ENCODE measurements around the gene GTF2IRD1.
A peak's percentile ranks its signal among the peaks of the same experiment; 100 is the strongest.

GTF2IRD1 gene

DNA sequence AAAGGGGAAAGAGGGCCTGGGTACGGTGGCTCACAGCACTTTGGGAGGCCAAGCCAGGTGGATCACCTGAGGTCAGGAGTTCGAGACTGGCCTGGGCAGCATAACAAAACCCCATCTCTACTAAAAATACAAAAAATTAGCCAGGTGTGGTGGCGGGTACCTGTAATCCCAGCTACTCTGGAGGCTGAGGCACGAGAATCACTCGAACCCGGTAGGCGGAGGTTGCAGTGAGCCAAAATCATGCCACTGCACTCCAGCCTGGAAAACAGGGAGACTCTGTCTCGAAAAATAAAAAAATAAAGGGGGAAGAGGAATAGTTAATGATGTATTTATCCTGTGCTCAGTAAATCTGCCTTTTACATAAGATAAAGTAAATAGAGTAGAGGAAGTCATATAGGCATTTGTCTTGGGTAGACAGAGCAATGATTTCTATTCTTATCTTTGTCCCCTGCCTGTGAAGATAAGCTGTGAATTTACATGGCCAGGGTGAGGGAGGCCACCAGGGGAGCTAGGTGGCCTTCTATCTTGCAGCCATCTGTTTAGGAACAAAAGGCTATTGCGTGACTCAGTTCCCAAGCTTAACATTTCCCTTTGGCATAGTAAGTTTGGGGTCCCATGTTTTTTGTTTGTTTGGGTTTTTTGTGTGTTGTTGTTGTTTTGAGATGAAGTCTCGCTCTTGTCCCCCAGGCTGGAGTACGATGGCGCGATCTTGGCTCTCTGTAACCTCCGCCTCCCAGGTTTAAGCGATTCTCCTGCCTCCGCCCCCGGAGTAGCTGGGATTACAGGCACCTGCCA lies 130.7 kb downstream of the GTF2IRD1 start:
- H3K4me3 ChIP-seq (ENCODE audit: low read length in 2 of 2) = no peak overlapping the region
- no peaks in the 10 kb centered on the region for H3K27me3 ChIP-seq (ENCODE audit: control insufficient read depth in 2 of 2, insufficient read depth in 2 of 2, low read length in 2 of 2)
- H3K27ac ChIP-seq (ENCODE audit: low read depth in 2 of 2, low read length in 2 of 2) = no peak overlapping the region

DNA sequence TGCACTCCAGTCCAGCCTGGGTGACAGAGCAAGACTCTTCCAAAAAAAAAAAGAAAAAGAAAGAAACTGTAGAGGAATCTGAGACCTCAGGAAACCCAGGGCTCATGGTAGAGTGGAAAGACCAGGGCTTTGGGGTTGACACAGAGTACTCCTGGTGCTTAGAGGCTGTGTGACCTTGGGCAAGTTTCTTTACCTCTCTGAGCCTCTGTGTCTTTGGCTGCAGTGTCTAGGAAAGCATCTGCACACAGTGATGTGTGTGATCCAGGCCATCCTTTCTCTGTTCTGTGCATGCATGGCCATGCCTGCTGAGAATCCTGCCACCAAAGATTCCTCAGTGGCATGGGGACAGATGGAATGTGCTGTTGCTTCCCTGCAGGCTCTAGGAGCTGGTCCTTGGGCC lies 132.1 kb downstream of the GTF2IRD1 start:
- Histone ChIP-seq H3K9ac (ENCODE audit: low read depth in 1 of 2, low read length in 2 of 2) (no peak overlapping the region), H3K27ac (ENCODE audit: low read depth in 2 of 2, low read length in 2 of 2) (no peak overlapping the region), H3K4me3 (ENCODE audit: low read length in 2 of 2) (no peak overlapping the region), H3K4me1 (ENCODE audit: control insufficient read depth in 2 of 2, insufficient read depth in 2 of 2, low read length in 2 of 2) (peaks cover 12 to 20% of the 10 kb centered on the region in 2 donors), H3K9me3 (ENCODE audit: control insufficient read depth in 2 of 2, low read length in 2 of 2) (no peaks in the 10 kb centered on the region), H3K27me3 (ENCODE audit: control insufficient read depth in 2 of 2, insufficient read depth in 2 of 2, low read length in 2 of 2) (no peaks in the 10 kb centered on the region), H3K36me3 (ENCODE audit: control insufficient read depth in 2 of 2, insufficient read depth in 2 of 2, low read length in 2 of 2) (no peaks in the 10 kb centered on the region)

More for the DNA sequence above, 130.7 kb downstream of the GTF2IRD1 start:
- Histone ChIP-seq H3K9ac (ENCODE audit: low read depth in 1 of 2, low read length in 2 of 2) (no peak overlapping the region), H3K36me3 (ENCODE audit: control insufficient read depth in 2 of 2, insufficient read depth in 2 of 2, low read length in 2 of 2) (no peaks in the 10 kb centered on the region), H3K9me3 (ENCODE audit: control insufficient read depth in 2 of 2, low read length in 2 of 2) (no peaks in the 10 kb centered on the region), H3K4me1 (ENCODE audit: control insufficient read depth in 2 of 2, insufficient read depth in 2 of 2, low read length in 2 of 2) (peaks cover 22 to 33% of the 10 kb centered on the region in 2 donors)

DNA sequence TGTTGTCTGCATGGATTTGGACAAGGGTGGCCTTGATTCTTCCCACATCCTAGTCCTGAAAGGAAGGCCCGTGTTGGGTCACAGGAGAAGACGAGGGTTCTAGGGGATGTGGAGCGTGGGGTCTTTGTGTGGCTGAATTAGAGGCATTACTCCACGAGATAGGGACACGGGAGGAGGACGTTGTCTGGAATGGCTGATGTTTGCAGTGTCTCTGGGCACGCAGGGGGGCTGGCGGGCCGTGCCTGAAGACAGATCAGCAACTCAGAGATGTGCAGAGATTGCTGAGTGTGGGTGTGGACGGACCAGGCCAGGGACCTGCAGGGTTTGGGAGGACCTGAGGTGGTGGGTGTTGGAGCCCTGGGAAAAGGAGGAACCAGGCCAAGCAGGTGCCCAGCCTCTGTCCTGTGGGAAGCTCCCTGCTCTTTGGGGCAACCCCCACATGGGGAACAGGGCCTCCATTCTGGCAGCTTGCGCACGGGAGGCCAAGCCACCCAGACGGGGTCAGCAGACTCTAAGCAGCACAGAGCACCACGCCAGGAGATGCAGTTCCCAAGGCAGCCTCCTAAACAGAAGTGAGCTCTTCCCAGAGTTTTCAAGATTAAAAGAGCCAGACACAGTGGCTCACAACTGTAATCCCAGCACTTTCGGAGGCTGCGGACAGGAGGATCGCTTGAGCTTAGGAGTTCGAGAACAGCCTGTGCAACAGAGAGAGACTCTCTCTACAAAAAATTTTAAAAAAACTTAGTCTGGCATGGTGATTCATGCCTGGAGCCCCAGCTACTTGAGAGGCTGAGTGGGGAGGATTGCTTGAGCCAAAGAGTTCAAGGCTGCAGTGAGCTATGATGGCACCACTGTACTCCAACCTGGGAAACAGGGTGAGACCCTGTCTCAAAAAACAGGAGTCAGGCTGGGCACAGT lies 132.8 kb downstream of the GTF2IRD1 start:
- no peaks in the 10 kb centered on the region for H3K27me3 ChIP-seq (ENCODE audit: control insufficient read depth in 2 of 2, insufficient read depth in 2 of 2, low read length in 2 of 2)
- no peak overlapping the region for H3K9ac ChIP-seq (ENCODE audit: low read depth in 1 of 2, low read length in 2 of 2)
- peaks cover 10 to 19% of the 10 kb centered on the region in 2 donors for H3K4me1 ChIP-seq (ENCODE audit: control insufficient read depth in 2 of 2, insufficient read depth in 2 of 2, low read length in 2 of 2)
- no peak overlapping the region for H3K27ac ChIP-seq (ENCODE audit: low read depth in 2 of 2, low read length in 2 of 2)
- no peak overlapping the region for H3K4me3 ChIP-seq (ENCODE audit: low read length in 2 of 2)
- no peaks in the 10 kb centered on the region for H3K36me3 ChIP-seq (ENCODE audit: control insufficient read depth in 2 of 2, insufficient read depth in 2 of 2, low read length in 2 of 2)
- H3K9me3 ChIP-seq (ENCODE audit: control insufficient read depth in 2 of 2, low read length in 2 of 2) = no peaks in the 10 kb centered on the region

GRCh38 chr7:74587435-74588126 lies 133.9 kb downstream of the GTF2IRD1 start:
- no peaks in the 10 kb centered on the region for H3K27me3 ChIP-seq (ENCODE audit: control insufficient read depth in 2 of 2, insufficient read depth in 2 of 2, low read length in 2 of 2)
- H3K27ac ChIP-seq (ENCODE audit: low read depth in 2 of 2, low read length in 2 of 2) = peak overlapping the region in 1 of 2 donors; percentile 34
- H3K9me3 ChIP-seq (ENCODE audit: control insufficient read depth in 2 of 2, low read length in 2 of 2) = no peaks in the 10 kb centered on the region
- H3K4me1 ChIP-seq (ENCODE audit: control insufficient read depth in 2 of 2, insufficient read depth in 2 of 2, low read length in 2 of 2) = peaks cover 10 to 19% of the 10 kb centered on the region in 2 donors
- no peak overlapping the region for H3K4me3 ChIP-seq (ENCODE audit: low read length in 2 of 2)
- H3K36me3 ChIP-seq (ENCODE audit: control insufficient read depth in 2 of 2, insufficient read depth in 2 of 2, low read length in 2 of 2) = no peaks in the 10 kb centered on the region
- no peak overlapping the region for H3K9ac ChIP-seq (ENCODE audit: low read depth in 1 of 2, low read length in 2 of 2)

DNA sequence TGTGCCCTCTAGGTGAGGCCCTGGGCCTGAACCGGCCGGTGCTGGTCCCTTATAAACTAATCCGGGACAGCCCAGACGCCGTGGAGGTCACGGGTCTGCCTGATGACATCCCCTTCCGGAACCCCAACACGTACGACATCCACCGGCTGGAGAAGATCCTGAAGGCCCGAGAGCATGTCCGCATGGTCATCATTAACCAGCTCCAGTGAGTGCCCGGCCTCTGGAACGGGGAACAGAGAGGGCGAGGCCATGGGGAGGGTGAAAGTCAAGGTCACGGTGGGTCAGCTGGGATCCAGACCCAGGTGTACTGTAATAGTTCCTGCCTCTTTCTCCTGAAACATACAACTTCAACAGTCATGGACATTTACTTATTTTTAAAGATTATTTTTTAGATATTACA lies 137.1 kb downstream of the GTF2IRD1 start:
- Histone ChIP-seq H3K4me1 (ENCODE audit: control insufficient read depth in 2 of 2, insufficient read depth in 2 of 2, low read length in 2 of 2) (peaks cover 7 to 8% of the 10 kb centered on the region in 2 donors), H3K36me3 (ENCODE audit: control insufficient read depth in 2 of 2, insufficient read depth in 2 of 2, low read length in 2 of 2) (peaks cover 4% of the 10 kb centered on the region in 2 donors), H3K27ac (ENCODE audit: low read depth in 2 of 2, low read length in 2 of 2) (no peak overlapping the region), H3K27me3 (ENCODE audit: control insufficient read depth in 2 of 2, insufficient read depth in 2 of 2, low read length in 2 of 2) (no peaks in the 10 kb centered on the region), H3K9me3 (ENCODE audit: control insufficient read depth in 2 of 2, low read length in 2 of 2) (no peaks in the 10 kb centered on the region), H3K4me3 (ENCODE audit: low read length in 2 of 2) (no peak overlapping the region), H3K9ac (ENCODE audit: low read depth in 1 of 2, low read length in 2 of 2) (no peak overlapping the region)

DNA sequence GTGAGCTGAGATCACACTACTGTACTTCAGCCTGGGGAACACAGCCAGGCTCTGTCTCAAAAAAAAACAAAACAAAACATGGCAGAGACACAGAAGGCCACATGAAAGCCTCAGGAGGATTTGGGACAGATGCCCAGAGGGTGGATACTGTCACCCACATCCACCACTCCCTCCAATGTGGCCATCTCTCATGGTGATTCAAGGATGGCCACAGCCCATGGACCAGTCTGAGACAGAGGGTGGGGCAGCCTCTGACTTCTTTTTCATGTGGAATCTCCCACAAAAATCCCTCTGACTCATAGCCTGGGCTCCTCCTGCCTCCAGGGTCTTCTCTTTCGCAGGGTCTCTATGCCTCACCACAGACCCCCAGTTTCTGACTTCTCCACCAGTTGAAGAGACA lies 144.9 kb downstream of the GTF2IRD1 start:
- H3K9me3 ChIP-seq (ENCODE audit: control insufficient read depth in 2 of 2, low read length in 2 of 2) = no peaks in the 10 kb centered on the region
- H3K36me3 ChIP-seq (ENCODE audit: control insufficient read depth in 2 of 2, insufficient read depth in 2 of 2, low read length in 2 of 2) = peaks cover 4 to 7% of the 10 kb centered on the region in 2 donors
- no peak overlapping the region for H3K9ac ChIP-seq (ENCODE audit: low read depth in 1 of 2, low read length in 2 of 2)
- no peak overlapping the region for H3K4me3 ChIP-seq (ENCODE audit: low read length in 2 of 2)
- H3K4me1 ChIP-seq (ENCODE audit: control insufficient read depth in 2 of 2, insufficient read depth in 2 of 2, low read length in 2 of 2) = no peaks in the 10 kb centered on the region
- no peaks in the 10 kb centered on the region for H3K27me3 ChIP-seq (ENCODE audit: control insufficient read depth in 2 of 2, insufficient read depth in 2 of 2, low read length in 2 of 2)
- no peak overlapping the region for H3K27ac ChIP-seq (ENCODE audit: low read depth in 2 of 2, low read length in 2 of 2)

- Histone ChIP-seq H3K9me3 (ENCODE audit: control insufficient read depth in 2 of 2, low read length in 2 of 2) (no peaks in the 10 kb centered on the region), H3K36me3 (ENCODE audit: control insufficient read depth in 2 of 2, insufficient read depth in 2 of 2, low read length in 2 of 2) (peaks cover 4 to 7% of the 10 kb centered on the region in 2 donors), H3K9ac (ENCODE audit: low read depth in 1 of 2, low read length in 2 of 2) (no peak overlapping the region), H3K27me3 (ENCODE audit: control insufficient read depth in 2 of 2, insufficient read depth in 2 of 2, low read length in 2 of 2) (no peaks in the 10 kb centered on the region), H3K4me3 (ENCODE audit: low read length in 2 of 2) (no peak overlapping the region), H3K4me1 (ENCODE audit: control insufficient read depth in 2 of 2, insufficient read depth in 2 of 2, low read length in 2 of 2) (peaks cover 0 to 2% of the 10 kb centered on the region in 2 donors), H3K27ac (ENCODE audit: low read depth in 2 of 2, low read length in 2 of 2) (no peak overlapping the region)
Observed at GRCh38 chr7:74599244-74599643, 145.5 kb downstream of the GTF2IRD1 start.

DNA sequence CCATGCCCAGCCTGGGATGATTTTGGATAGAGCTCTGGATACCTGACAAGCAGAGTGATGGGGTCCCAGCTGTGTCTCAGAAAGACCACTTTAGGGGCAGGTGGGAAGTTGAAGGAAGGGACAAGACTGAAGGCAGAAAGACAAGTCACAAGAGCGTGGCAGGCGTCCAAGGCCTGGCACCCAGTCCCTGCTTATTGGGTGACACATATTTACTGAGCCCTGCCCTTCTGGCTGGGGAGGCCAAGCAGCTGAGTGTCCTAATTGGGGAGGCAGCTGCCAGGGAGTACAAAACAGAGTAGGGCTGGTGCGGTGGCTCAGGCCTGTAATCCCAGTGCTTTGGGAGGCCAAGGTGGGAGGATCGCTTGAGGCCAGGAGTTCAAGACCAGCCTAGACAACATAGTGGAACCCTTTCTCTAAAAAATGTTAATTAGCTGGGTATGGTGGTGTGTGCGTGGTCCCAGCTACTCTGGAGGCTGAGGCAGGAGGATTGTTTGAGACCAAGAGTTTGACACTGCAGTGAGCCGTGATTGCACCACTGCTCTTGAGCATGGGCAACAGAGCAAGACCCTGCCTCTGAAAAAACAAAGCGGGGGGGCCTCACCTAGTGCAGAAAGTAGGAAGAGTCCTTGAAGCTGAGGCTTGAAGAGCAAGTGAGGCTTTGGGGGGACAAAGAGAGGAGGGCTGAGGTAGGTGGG lies 150.8 kb downstream of the GTF2IRD1 start:
- no peak overlapping the region for H3K9ac ChIP-seq (ENCODE audit: low read depth in 1 of 2, low read length in 2 of 2)
- H3K27ac ChIP-seq (ENCODE audit: low read depth in 2 of 2, low read length in 2 of 2) = no peak overlapping the region
- no peaks in the 10 kb centered on the region for H3K9me3 ChIP-seq (ENCODE audit: control insufficient read depth in 2 of 2, low read length in 2 of 2)
- peaks cover 0 to 2% of the 10 kb centered on the region in 2 donors for H3K36me3 ChIP-seq (ENCODE audit: control insufficient read depth in 2 of 2, insufficient read depth in 2 of 2, low read length in 2 of 2)
- H3K4me3 ChIP-seq (ENCODE audit: low read length in 2 of 2) = no peak overlapping the region
- no peaks in the 10 kb centered on the region for H3K27me3 ChIP-seq (ENCODE audit: control insufficient read depth in 2 of 2, insufficient read depth in 2 of 2, low read length in 2 of 2)
- peaks cover 9 to 10% of the 10 kb centered on the region in 2 donors for H3K4me1 ChIP-seq (ENCODE audit: control insufficient read depth in 2 of 2, insufficient read depth in 2 of 2, low read length in 2 of 2)

DNA sequence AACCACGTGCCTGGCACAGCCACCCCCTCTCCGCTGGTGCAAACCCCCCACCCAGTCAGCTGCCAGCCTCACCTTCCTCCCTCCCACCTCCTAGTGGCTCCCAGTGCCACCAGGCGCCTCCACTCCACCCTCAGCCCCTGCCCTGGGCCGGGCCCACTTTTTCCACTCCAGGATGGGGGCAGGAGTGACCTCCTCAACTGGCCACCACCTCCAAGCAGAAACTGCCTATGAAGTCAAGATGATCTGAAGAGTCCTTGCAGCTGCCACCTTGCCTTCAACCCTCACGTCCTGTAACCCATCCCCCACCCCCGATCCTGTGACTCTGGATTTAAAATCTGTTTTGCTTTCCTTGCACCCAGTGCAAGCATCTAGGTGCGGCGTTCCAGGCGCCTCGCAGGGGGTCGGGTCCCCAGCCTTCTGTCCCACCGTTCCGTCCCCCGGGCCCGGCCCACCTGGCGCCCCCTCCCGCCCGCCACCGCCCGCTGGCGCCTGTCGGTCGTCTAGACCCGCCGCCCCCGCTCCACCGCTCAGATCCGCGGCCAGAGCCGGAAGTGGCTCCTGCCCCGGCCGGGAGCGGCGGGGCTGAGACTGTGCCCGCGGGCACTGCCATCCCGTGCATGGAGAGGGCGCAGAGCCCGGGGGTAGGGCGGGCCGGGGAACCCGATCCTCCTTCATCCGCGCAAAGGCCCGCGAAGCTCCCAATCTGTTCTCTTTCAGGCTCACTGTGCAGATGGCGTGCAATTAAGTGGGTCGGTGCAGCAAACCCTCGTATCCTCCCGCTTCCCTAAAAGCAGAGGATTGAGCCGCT lies 152.6 kb downstream of the GTF2IRD1 start:
- Histone ChIP-seq H3K9ac (ENCODE audit: low read depth in 1 of 2, low read length in 2 of 2) (peak overlapping the region in 1 of 2 donors; percentile 34), H3K36me3 (ENCODE audit: control insufficient read depth in 2 of 2, insufficient read depth in 2 of 2, low read length in 2 of 2) (no peaks in the 10 kb centered on the region), H3K9me3 (ENCODE audit: control insufficient read depth in 2 of 2, low read length in 2 of 2) (no peaks in the 10 kb centered on the region), H3K27ac (ENCODE audit: low read depth in 2 of 2, low read length in 2 of 2) (no peak overlapping the region), H3K4me3 (ENCODE audit: low read length in 2 of 2) (peak overlapping the region; percentile 49 to 69), H3K27me3 (ENCODE audit: control insufficient read depth in 2 of 2, insufficient read depth in 2 of 2, low read length in 2 of 2) (no peaks in the 10 kb centered on the region), H3K4me1 (ENCODE audit: control insufficient read depth in 2 of 2, insufficient read depth in 2 of 2, low read length in 2 of 2) (peaks cover 10 to 11% of the 10 kb centered on the region in 2 donors)
